Inferior parietal cortex (tissue), 1 donor: ENCODE measurements around the gene NEURL1.
A peak's percentile ranks its signal among the peaks of the same experiment; 100 is the strongest.
"Not testable (repeated sequence)": the region's sequence is repeated elsewhere in the genome, so short reads cannot be mapped to it uniquely, and the experiment has no call there.

Experiments
- DNase-seq: peaks from one replicate; pipeline ENCODE4 v3.0.0-alpha.2; 2016; ENCODE audit errors: extremely low spot score

NEURL1 gene

DNA sequence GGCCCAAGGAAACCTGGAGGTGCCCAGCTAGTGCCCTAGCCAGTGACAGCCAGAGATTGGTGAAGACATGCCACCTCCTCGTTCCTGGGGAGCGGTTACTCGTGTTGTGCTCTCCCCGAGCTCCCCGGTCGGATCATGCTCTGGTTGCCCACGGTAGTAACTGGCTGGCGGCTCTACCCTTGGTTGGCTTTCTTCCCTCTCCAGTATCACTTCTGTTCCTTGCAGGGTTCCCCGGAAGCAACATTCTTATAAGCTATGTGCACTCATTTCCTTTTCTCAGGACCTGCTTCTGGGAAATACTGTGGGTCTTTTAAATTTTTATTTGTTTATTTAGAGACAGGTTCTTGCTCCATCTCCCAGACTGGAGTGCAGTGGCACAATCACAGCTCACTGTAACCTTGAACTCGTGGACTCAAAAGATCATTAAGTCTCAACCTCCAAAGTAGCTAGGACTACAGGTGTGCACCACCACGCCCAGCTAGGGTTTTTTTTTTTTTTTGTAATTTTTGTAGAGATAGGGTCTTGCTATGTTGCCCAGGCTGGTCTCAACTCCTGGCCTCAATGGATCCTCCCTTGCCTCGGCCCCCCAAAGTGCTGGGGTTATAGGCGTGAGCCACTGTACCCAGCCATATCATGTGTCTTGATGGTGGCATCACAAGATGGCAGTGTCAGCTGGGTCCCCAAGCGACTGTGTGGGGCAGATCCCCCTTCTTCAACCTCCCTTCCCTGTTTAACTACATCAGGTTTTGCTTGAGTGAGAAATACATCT lies 27.9 kb upstream of the NEURL1 start:
- DNase-seq = no peak

DNA sequence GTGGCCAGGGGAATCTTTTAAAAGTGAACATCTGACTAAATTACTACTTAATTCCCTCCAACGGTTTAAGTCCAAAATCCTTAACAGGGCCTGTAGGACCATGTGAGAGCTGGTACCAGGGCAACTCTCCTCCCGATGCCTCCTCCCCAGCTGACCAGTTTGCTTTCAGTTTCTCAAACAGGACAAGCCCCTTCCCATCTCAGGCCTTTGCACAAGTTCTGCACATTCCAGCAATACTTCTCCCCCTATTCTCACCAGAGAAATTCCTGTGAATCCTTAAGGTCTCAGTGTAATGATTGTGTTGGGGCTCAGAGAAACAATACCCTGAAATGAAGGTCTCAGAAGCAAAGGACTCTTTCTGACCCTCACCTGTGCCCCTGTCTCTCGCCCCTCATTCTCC lies 26.8 kb upstream of the NEURL1 start:
- no peak for DNase-seq

DNA sequence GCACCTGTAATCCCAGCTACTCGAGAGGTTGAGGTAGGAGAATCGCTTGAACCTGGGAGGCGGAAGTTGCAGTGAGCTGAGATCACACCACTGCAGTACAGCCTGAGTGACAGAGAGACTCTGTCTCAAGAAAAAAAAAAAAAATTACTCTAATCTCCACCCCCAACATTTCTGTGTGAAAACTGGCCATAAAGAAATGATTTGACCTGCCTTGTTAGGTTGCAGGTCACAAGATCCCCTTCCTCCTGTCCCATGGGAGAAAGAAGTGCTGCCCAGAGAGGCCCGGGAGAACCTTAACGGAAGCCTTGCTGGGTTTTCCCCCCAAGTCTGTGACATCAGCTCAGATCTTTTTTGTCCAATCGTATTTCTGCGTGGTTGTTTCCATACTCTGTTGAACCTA lies 26.1 kb upstream of the NEURL1 start:
- no peak for DNase-seq

DNA sequence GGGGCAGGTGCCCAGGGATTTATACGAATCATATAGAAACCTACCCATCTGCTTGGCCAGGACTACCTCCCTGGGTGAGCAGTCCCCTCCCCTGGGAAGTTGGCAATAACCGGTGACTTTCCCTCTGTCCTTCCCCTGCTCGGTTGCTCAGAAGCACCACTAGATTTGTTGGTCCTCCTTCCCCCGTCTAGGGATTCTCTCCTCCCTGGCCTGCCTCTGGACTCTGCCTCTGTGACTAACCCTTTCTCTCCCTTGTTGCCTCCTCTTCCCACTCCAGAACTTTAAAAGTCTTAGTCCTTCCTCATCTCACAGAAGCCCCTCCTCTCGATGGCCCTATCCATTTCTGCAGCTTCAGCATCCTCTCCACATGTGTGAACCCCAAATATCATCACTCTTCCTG lies 24.3 kb upstream of the NEURL1 start:
- DNase-seq = no peak

DNA sequence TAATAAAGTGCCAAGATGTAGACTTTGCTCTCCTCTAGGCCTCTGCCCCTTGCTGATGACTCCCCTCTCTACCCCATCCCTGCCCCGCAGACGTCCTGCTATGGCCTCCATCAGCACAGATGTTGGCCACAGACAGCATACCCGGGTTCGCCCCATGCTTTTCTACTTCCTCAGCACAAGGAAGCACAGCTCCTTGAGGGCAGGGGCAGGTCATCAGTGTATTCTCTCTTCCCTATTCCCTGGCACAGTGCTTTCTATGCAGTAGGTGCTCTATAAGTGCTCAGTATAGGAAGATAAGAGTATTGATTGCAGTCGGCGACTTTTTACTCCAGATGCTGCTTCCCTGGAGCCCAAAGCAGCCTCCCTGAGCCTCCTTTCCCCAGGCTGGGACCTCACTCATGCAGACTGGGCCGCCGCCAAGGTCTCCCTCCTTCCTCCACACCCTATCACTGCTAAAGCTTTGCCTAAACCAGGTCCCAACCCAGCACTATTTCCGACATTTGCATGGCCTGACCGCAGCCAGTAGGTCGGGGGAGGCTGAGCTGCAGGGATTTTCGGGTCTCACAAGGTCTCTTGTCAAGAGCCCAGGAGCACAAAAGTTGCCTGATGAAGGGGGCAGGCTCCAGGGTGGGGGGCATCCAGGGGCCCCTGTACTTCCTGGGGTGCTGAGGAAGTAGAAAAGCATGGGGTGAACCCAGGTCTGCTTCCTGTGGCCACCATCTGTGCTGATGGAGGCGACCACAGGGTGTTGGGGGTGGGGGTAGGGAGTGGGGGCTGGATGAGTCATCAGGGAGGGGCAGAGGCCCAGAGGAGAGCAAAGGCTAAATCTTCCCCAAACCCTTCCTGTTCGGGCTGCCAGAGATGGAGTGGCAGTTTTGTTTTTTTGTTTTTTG lies 22.5 kb upstream of the NEURL1 start:
- no peak for DNase-seq

DNA sequence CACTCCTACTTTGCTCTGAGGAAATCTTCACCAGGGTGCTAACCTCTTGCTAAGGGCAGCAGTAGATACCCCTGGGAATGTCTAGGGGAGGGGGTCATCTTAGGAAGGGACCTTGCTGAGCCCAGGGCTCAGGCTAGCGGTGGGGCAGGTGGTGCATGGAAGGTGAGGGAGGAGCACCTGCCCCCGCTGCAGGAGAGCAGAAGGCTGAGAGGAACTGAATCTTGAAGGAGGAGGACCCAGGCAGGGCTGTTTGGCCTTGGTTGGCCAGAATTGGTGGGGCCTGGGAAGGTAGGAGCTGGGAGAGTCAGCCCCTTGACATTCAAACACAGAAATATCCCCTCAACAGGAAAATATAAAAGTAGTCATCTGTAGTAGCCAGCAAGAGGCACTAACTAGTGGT lies 21.5 kb upstream of the NEURL1 start:
- DNase-seq = no peak

DNA sequence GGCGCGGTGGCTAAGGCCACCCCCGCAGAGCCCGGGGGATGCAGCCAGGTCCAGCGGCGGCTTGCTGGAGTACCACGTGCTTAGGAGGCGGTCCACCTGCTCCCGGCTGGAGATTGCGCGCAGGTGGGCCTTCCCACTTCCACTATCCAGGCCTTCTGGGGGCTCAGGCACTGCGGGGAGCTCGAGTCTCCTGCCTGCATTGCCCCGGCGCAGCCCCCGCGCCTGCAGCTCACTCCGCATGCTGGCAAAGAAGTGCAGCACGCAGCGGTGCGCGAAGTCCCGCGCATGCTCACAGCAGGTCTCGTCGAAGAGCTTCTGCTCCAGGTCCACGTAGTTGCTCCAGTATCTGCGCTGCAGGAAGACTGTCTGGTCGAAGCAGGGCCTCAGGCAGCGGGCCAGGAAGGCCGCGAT lies 20.2 kb upstream of the NEURL1 start:
- no peak for DNase-seq

DNA sequence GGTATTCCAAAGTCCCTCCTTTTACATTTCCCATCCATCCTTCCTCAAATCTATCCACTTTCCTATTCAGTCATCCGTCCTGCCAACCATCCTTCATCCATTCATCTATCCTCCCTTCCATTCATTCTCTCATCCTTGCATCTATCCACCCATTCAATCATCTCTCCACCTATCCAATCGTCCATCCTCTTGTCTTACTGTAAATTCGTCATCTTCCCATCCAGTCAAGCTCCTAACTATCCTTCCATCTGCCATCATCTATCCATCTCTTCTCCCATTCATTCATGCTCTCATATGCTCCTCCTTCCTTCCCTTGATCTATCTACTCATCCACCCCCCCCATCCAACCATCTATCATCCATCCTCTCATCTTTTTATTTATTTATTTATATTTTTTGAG lies 19.4 kb upstream of the NEURL1 start:
- DNase-seq = no peak

DNA sequence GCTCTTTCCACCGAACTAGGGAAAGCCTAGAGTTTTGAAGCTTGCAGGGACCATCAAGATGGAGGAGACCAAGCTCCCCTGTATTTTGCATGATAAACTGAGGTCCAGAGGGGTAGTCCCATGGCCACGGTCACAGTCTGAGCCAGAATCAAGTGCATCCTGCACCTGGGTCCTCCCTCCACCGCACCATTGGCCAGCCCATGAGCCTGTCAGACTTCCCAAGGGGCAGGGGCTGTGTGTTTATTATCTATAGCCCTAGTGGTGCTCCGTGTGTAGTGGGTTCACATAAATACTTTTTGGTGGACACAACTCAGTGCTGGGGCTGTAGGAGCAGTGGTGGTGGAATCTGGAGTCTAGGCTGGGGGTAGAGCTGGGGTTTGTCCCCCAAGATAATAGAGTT lies 18.1 kb upstream of the NEURL1 start:
- no peak for DNase-seq

DNA sequence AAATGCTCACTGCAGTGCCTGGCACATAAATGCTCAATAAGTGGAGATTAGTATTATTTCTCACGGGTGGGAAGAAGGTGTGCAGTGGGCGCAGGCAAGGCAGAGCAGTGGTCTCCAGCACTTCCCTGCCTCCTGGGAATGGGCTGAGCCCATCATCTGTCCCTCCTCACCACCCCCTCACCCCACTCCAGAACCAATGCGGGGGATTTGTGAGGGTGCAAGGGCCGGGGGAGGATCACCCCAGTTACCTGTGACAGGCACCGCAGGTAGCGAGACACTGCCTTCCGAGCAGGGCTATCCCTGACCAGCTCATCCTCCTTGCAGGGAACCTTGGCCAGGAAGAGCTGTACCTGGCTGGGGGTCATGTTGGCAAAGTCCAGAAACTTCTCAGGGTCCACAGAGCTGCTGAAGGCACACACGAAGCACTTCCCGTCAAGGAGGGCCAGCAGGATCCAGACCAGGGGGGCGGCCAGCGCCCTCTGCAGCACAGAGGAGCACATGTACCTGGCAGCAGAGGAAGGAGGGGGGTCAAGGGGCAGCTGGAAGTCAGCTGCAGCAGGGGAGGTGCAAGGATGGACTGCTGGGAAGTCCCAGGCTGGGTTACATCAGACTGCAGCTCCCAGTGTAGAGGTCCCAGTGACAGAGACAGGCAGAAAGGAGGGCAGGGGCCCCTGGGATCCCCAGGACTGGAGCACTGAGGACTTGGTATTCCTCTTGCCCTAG lies 17.3 kb upstream of the NEURL1 start:
- DNase-seq = no peak

DNA sequence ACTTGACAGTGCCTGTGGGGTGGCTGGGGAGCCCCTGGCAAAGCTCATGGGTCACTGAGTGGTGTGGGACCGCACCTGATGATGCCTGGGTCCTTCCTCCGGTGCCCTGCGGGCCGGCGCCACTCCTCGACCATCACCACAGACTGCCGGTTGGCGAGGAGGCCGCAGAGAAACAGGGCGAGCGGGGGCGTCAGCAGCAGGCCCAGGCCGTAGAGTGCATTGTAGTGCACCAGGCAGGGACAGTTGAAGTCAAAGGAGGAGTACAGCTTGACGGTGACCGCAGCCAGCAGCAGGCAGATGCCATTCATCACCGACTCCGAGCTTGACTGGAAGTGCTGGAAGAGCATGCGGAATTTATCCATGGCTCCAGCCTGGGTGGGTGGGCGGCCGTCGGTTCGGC lies 14.8 kb upstream of the NEURL1 start:
- no peak for DNase-seq

DNA sequence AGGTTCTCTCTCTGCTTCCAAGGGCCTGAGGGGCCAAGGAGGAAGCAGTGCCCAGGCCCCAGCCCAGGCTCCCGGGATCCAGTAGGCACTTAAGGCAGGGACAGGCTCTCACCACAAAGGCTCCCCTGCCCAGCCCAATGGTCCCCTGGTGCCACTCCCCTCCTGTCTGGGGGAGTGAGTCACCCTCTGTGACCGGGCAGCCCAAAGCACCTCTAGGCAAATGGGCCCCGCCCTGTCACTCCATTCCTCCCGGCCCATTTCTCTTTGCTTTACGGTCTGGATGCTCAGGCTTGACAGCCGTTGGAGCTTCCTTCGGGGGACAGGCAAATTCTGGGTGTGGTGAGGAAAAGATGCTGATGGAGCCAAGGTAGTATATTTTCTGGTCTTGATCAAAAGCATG lies 14.4 kb upstream of the NEURL1 start, which contains the start of gene CALHM3:
TSS of gene CALHM3 (minus strand) at position 106 of the 400 bp plus-strand sequence. CDS start 208 bp downstream, outside the sequence.
- no peak for DNase-seq

DNA sequence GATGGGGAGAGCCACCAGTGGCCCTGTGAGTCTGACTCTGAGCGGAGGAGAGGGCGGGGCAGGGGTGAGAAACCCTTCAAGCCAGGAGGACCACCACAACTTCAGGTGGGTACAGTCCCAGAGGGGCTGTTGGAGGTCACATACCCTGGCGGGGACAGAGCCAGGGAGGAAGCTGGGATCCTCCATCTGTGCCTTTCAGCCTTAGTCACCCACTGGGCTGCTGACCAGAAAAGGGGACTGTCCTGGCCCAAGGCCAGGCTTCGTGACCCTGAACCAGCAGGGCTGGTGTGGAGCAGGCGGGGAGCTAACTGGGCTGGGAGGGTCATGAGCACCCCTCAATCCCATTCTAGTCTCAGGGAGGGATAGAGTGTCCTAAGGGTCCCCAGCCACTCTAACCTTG lies 13.0 kb upstream of the NEURL1 start:
- no peak for DNase-seq

DNA sequence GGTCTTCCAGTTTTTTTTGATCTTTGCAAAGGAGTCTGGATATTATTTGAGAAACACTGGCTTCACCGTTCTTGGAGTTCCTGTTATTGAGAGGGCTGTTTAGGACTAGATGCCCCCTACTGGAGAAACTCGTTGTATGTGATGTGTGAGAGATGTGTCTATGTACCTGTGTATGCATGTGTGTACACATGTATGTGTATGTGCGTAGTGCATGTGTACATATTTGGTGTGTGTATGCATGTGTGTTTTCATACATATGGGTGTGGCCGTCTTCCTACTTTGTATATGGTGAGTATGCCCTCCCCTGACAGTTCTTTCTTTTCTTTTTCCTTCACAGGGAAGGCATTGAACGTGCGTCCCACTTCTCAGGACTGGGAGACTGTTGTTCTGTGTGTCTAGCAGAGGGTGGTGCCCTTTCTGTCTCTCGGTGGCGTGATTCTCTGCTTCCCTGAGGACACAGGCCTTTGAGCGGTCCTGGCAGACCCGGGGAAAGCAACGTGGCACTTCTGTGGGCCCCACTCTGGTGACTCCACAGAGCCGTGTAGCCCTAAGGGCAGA lies 11.5 kb upstream of the NEURL1 start:
- peak; percentile 49 for DNase-seq

DNA sequence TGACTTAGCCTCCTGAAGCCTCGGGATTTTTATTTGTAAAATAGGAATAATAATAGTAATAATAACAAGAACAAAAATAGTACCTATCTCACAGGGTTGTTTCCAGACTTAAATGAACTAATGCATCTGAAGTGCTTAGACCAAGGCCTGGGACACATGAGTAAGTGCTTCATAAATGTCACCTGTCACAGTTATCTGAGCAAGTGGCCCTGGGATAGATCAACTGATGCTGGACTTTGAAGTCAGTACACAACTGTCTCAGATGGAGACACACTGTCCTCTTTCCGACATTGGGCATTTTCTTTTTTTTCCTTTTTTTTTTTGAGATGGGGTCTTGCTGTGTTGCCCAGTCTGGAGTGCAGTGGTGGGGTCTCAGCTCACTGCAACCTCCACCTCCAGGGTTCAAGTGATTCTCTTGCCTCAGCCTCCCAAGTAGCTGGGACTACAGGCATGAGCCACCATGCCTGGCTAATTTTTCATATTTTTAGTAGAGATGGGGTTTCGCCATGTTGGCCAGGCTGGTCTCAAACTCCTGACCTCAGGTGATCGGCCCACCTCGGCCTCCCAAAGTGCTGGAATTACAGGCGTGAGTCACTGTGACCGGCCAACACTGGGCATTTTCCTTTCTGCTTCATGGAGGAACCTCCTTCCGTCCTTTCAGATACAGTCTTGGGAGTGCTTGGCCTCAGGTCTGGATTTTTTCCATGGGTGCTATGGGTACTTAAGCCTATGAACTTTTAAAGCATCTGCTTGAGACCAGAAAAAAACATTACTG lies 6.7 kb upstream of the NEURL1 start:
- DNase-seq = not testable (repeated sequence)

DNA sequence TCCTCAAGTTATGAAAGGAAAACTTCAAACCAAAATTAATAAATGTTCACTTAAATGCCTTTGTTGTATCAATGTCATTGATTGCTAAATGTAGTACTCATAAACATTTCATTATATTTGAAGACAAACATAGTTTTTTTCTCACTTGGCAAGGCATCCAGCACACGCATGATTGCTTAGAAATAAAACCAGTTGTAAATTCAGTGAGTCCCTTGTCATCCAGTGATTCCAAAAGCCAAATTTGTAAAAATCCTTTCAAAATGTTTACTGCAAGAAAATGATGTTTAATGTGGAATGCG lies 6.1 kb upstream of the NEURL1 start:
- no peak for DNase-seq

DNA sequence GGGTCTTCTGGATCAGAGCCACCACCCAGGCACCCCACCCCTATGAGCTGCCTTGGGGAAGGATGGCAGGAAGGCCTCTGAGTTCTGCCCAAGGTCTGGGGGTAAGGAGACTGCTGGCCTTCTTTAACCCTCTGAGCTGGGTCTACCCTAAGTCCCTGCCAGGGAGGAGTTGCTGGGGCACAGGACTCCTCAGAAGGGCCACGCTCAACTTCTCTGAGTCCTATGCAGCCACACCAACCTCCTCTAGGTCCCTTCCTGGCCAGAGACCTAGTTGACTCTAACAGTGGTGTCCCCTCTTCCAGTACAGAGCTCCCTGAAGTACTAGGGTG lies 2.6 kb upstream of the NEURL1 start:
- no peak for DNase-seq

DNA sequence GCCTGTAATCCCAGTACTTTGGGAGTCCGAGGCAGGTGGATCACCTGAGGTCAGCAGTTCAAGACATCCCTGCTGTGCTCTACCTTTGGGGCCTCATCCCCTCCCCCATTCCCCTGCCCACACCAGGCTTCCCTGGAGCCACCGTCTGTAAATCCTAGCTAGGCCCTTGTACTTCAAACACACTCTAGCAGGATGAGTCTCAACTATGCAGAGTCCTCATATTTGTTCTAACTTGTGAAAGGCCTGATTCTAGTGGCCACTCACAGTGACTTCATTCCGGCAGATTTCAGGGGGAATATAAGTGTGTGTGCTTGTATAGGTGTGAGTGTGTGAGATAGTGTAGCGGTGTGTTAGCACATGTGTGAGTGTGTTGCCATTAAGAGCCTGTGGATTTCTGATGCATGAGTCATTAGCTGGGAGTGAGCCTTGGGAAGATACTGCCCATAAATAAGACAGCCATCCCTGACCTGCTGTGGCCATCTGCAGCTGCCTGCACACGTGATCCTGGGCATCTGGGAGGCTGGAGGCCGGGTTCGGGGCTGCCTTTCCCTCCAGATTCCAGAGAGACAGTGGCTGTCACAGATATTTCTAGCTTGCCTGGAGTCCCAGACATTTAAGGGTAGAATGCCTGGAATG lies 1.7 kb upstream of the NEURL1 start:
- DNase-seq = no peak

DNA sequence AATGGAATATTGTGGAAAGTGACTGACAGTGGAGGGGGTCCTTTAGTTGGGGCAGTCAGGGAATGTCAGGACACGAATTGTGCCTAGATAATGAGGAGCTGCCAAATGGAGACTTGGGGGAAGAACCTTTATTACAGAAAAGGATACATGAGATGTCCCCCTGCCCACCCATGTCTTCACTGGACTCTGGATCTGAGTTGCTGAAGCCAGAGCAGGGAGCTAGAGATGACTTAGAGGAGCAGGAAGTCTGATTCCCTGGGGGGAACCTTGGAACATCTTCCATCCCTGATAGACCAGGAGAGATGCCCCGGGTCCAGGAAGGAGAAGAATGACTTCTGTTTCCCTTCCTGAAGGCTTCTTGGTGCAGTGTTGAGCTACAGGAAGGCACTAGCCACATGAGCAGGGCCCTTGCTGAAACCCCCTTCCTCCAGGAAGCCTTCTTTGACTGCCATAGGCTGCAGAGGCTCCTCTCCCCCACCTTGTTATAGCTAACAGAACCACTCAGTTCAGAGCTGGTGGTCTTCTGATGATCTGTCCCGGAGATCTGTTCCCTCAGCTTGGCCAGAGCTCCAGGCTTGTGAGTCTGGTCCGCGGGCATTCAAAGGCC lies 747 bp upstream of the NEURL1 start:
- no peak for DNase-seq
